ENCODE data around the gene DMRTC1. TPM values are rescaled to one million over a fixed set of nuclear protein-coding genes. Genes with fewer than 3 reads are reported as not detected.
"Not testable (repeated sequence)": the region's sequence is repeated elsewhere in the genome, so short reads cannot be mapped to it uniquely, and the experiment has no call there.

DMRTC1 gene
- under 1 TPM in 2 of 3 donors, not detected in 1; 0.33 to 0.46 TPM for polyA plus RNA-seq (ENCODE audit: insufficient read length in 3 of 3)

GRCh38 chrX:72943819-72944169 is at the start of gene DMRTC1:
Gene DMRTC1 (minus strand): TSS chrX:72943837. CDS start chrX:72875694, 68,143 bp downstream.
- not testable (repeated sequence) for DNase-seq (ENCODE audit: low read depth in 3 of 3, low spot score in 2 of 3)

- not testable (repeated sequence) for DNase-seq (ENCODE audit: low read depth in 3 of 3, low spot score in 2 of 3)
These were observed 37.3 kb upstream of the DMRTC1 start for GRCh38 chrX:72980894-72981469.

- not testable (repeated sequence) for DNase-seq (ENCODE audit: low read depth in 3 of 3, low spot score in 2 of 3)
These were observed 31.2 kb upstream of the DMRTC1 start for GRCh38 chrX:72974885-72975284.

- not testable (repeated sequence) for DNase-seq (ENCODE audit: low read depth in 3 of 3, low spot score in 2 of 3)
These were observed 28.2 kb upstream of the DMRTC1 start for GRCh38 chrX:72971859-72972258.

- DNase-seq (ENCODE audit: low read depth in 3 of 3, low spot score in 2 of 3): not testable (repeated sequence)
These were observed 16.3 kb upstream of the DMRTC1 start for GRCh38 chrX:72959971-72960370.

GRCh38 chrX:72943035-72943818 is 410 bp downstream of the DMRTC1 start:
- DNase-seq (ENCODE audit: low read depth in 3 of 3, low spot score in 2 of 3): not testable (repeated sequence)

GRCh38 chrX:72942272-72942671 is 1.4 kb downstream of the DMRTC1 start:
- DNase-seq (ENCODE audit: low read depth in 3 of 3, low spot score in 2 of 3): not testable (repeated sequence)

GRCh38 chrX:72937906-72938305 is 5.7 kb downstream of the DMRTC1 start, which contains the start of gene FAM236A:
Gene FAM236A (plus strand): TSS chrX:72938206. CDS start chrX:72938263, 57 bp downstream.
- not testable (repeated sequence) for DNase-seq (ENCODE audit: low read depth in 3 of 3, low spot score in 2 of 3)

GRCh38 chrX:72936882-72937455 is 6.7 kb downstream of the DMRTC1 start:
- not testable (repeated sequence) for DNase-seq (ENCODE audit: low read depth in 3 of 3, low spot score in 2 of 3)

- not testable (repeated sequence) for DNase-seq (ENCODE audit: low read depth in 3 of 3, low spot score in 2 of 3)
These were observed 7.2 kb downstream of the DMRTC1 start for GRCh38 chrX:72936455-72936854.

- not testable (repeated sequence) for DNase-seq (ENCODE audit: low read depth in 3 of 3, low spot score in 2 of 3)
These were observed 11.4 kb downstream of the DMRTC1 start for GRCh38 chrX:72932283-72932682.

GRCh38 chrX:72916096-72916495 is 27.5 kb downstream of the DMRTC1 start:
- not testable (repeated sequence) for DNase-seq (ENCODE audit: low read depth in 3 of 3, low spot score in 2 of 3)

GRCh38 chrX:72912315-72912714 is 31.3 kb downstream of the DMRTC1 start, which contains the start of gene FAM236C:
Gene FAM236C (plus strand): TSS chrX:72912615. CDS start chrX:72912715, 100 bp downstream.
- DNase-seq (ENCODE audit: low read depth in 3 of 3, low spot score in 2 of 3): not testable (repeated sequence)

GRCh38 chrX:72889740-72890139 is 53.9 kb downstream of the DMRTC1 start:
- not testable (repeated sequence) for DNase-seq (ENCODE audit: low read depth in 3 of 3, low spot score in 2 of 3)

GRCh38 chrX:72882898-72883297 is 60.7 kb downstream of the DMRTC1 start:
- DNase-seq (ENCODE audit: low read depth in 3 of 3, low spot score in 2 of 3): not testable (repeated sequence)

- not testable (repeated sequence) for DNase-seq (ENCODE audit: low read depth in 3 of 3, low spot score in 2 of 3)
These were observed 106.1 kb downstream of the DMRTC1 start for GRCh38 chrX:72837532-72837931.

- DNase-seq (ENCODE audit: low read depth in 3 of 3, low spot score in 2 of 3): not testable (repeated sequence)
These were observed 112.9 kb downstream of the DMRTC1 start for GRCh38 chrX:72830701-72831100.
